Fibroblast of lung (primary cell): ENCODE data around the gene PRPSAP1. TPM values are rescaled to one million over a fixed set of nuclear protein-coding genes. Genes with fewer than 3 reads are reported as not detected.

Source experiments
- DNase-seq, 2 donors: peaks; one replicate each; pipeline versions ENCODE4 v3.0.0 to v3.0.0-alpha.2; 2010; ENCODE audit warnings: low read depth in 2 of 2
- H2AFZ ChIP-seq: 2 replicates; pipeline ENCODE4 v1.5.1; 2012; ENCODE audit warnings: low read length, control low read depth, inconsistent platforms
- H3K27ac ChIP-seq: 2 replicates; pipeline ENCODE4 v1.5.1; 2011; ENCODE audit warnings: low read length, control low read depth; ENCODE audit not compliant: insufficient read depth
- H3K27me3 ChIP-seq: 2 replicates; pipeline ENCODE4 v1.5.1; 2011; ENCODE audit warnings: mild to moderate bottlenecking, low read length; ENCODE audit not compliant: control insufficient read depth, insufficient read depth
- H3K36me3 ChIP-seq: 2 replicates; pipeline ENCODE4 v1.5.1; 2011; ENCODE audit warnings: low read length; ENCODE audit not compliant: control insufficient read depth, insufficient read depth
- H3K4me1 ChIP-seq: 2 replicates; pipeline ENCODE4 v1.5.1; 2011; ENCODE audit warnings: low read length; ENCODE audit not compliant: control insufficient read depth, insufficient read depth; ENCODE audit errors: extremely low read depth
- H3K4me2 ChIP-seq: 2 replicates; pipeline ENCODE4 v1.5.1; 2011; ENCODE audit warnings: low read length, control low read depth; ENCODE audit not compliant: insufficient read depth; ENCODE audit errors: extremely low read depth
- H3K4me3 ChIP-seq, 4 experiments: fragments of 200-600 bp in 1 of 4; sonication (generic) in 1 of 4; replicated peaks in 1 of 4; 2 replicates each; pipeline ENCODE4 v1.5.1; 2011 to 2016; ENCODE audit warnings: low read length in 4 of 4, low read depth in 3 of 4, mild to moderate bottlenecking in 3 of 4, control low read depth in 2 of 4, inconsistent platforms in 1 of 4, mixed read lengths in 1 of 4; ENCODE audit not compliant: insufficient read depth in 1 of 4; ENCODE audit errors: control extremely low read depth in 1 of 4
- H3K79me2 ChIP-seq: 2 replicates; pipeline ENCODE4 v1.5.1; 2012; ENCODE audit warnings: mild to moderate bottlenecking, low read length, inconsistent platforms; ENCODE audit not compliant: control insufficient read depth, insufficient read depth
- H3K9ac ChIP-seq: 2 replicates; pipeline ENCODE4 v1.5.1; 2011; ENCODE audit warnings: mild to moderate bottlenecking, low read length, control low read depth; ENCODE audit not compliant: insufficient read depth
- H3K9me3 ChIP-seq: 2 replicates; pipeline ENCODE4 v1.5.1; 2012; ENCODE audit warnings: low read depth, low read length; ENCODE audit not compliant: control insufficient read depth, insufficient read depth
- H4K20me1 ChIP-seq: 2 replicates; pipeline ENCODE4 v1.5.1; 2011; ENCODE audit warnings: low read length; ENCODE audit not compliant: control insufficient read depth, insufficient read depth; ENCODE audit errors: extremely low read depth
- CTCF ChIP-seq, 2 donors: IDR thresholded peaks in 1 of 2; conservative IDR thresholded peaks in 1 of 2; 1 replicate in 1 of 2; 2 replicates in 1 of 2; pipeline ENCODE4 v1.5.1; 2011 to 2012; ENCODE audit warnings: low read length in 2 of 2, control low read depth in 1 of 2, inconsistent platforms in 1 of 2, low read depth in 1 of 2, mild to moderate bottlenecking in 1 of 2
- EZH2 ChIP-seq: IDR thresholded peaks from 2 replicates; pipeline ENCODE4 v1.5.1; 2012; ENCODE audit warnings: low read length, control low read depth, mild to moderate bottlenecking; ENCODE audit errors: missing control alignments
- polyA plus RNA-seq, 2 donors: library from polyadenylated mRNA; depleted of rRNA in 1 of 2; stranded (reverse) in 1 of 2; unstranded in 1 of 2; fragments of >200 nt; gene quantifications; 2 replicates each; pipeline ENCODE4 v1.2.1, GENCODE V29; 2011 to 2012; ENCODE audit warnings: missing spikeins in 1 of 2
- total RNA-seq: library from RNA; depleted of rRNA; stranded (reverse); fragments of >200 nt; gene quantifications from 2 replicates; pipeline ENCODE4 v1.2.1, GENCODE V29; 2014

The PRPSAP1 gene
- total and polyA plus RNA-seq, 2 donors (not counting 1 experiment from before 2014, with no cell fraction given): 32.7 to 56.9 TPM

- Histone ChIP-seq H3K9ac (peak overlapping the region; percentile 91), H2AFZ (peak overlapping the region; percentile 15)
Measured at GRCh38 chr17:76385892-76386786, 32.4 kb upstream of the PRPSAP1 start.

GRCh38 chr17:76384987-76385891, 31.5 kb upstream of the PRPSAP1 start:
- no peak for TF ChIP-seq CTCF (conservative IDR thresholded peaks at IDR 0.05 in 1 of 2, IDR thresholded peaks at IDR 0.05 in 1 of 2; ENCODE audit: low read depth in 1 of 2, low read length in 2 of 2)
- TF ChIP-seq EZH2: no peak
- H3K9me3 ChIP-seq: no peaks in the 10 kb centered on the region
- H3K36me3 ChIP-seq: peaks cover 8% of the 10 kb centered on the region
- peak overlapping the region; percentile 91 for H3K9ac ChIP-seq
- peak overlapping the region; percentile 92 for H3K27ac ChIP-seq
- no peaks in the 10 kb centered on the region for H3K27me3 ChIP-seq
- no peak overlapping the region for H2AFZ ChIP-seq
- H3K4me3 ChIP-seq: peak overlapping the region; percentile 20 to 62 (median 50)
- peak in 1 of 2 donors; percentile 69 for DNase-seq
- H4K20me1 ChIP-seq: no peaks in the 10 kb centered on the region
- peak overlapping the region; percentile 83 for H3K4me2 ChIP-seq
- peaks cover 12% of the 10 kb centered on the region for H3K79me2 ChIP-seq
- peaks cover 4% of the 10 kb centered on the region for H3K4me1 ChIP-seq

More at GRCh38 chr17:76385892-76386786, 32.4 kb upstream of the PRPSAP1 start:
- H3K27ac ChIP-seq: peak overlapping the region; percentile 92
- peak overlapping the region; percentile 83 for H3K4me2 ChIP-seq
- peak overlapping the region in 3 of 4 experiments; percentile 45 to 62 (median 55) for H3K4me3 ChIP-seq
- DNase-seq: peak; percentile 73 to 79
- H3K27me3 ChIP-seq: no peaks in the 10 kb centered on the region
- no peak for TF ChIP-seq EZH2
- TF ChIP-seq CTCF (conservative IDR thresholded peaks at IDR 0.05 in 1 of 2, IDR thresholded peaks at IDR 0.05 in 1 of 2; ENCODE audit: low read depth in 1 of 2, low read length in 2 of 2): peak; percentile 61 to 81
- peaks cover 11% of the 10 kb centered on the region for H3K36me3 ChIP-seq
- H3K9me3 ChIP-seq: no peaks in the 10 kb centered on the region
- peaks cover 4% of the 10 kb centered on the region for H3K4me1 ChIP-seq
- peaks cover 12% of the 10 kb centered on the region for H3K79me2 ChIP-seq
- no peaks in the 10 kb centered on the region for H4K20me1 ChIP-seq
